ENCODE measurements around the gene LRRC8D.

Gene LRRC8D

DNA sequence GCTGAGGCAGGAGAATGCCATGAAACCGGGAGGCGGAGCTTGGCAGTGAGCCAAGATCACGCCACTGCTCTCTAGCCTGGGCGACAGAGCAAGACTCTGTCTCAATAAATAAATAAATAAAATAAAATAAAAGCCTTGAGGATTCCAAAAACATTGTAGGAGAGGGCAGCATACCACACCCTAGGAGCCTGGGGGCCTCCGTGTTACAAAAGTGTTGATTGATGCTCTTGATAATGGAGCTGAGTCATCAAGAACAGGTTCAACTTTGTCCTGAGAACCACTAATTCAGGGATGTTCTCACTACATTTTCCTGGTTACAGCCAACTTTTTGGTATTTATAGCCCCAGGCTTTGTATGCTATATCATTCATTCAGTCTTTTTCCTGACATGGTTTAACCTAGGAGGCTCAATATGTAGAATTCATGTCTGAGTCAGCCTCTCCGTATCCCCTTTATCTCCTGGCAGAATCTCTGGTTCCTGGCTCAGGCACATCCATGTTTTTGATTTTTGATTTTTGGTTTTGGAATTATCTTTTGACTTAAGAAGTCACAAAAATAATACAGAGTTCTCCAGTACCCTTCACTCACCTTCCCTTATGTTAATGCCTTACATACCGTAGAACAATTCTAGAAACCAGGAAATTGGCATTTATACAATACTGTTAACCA, 69.4 kb downstream of the LRRC8D start:
- no peak for DNase-seq
- no peaks in the 10 kb centered on the region for H3K36me3 ChIP-seq (ENCODE audit: control insufficient read depth, insufficient read depth, low read length)
- no peaks in the 10 kb centered on the region for H3K4me1 ChIP-seq (ENCODE audit: control insufficient read depth, insufficient read depth, low read length, poor library complexity, severe bottlenecking)
- no peak overlapping the region for H3K27ac ChIP-seq (ENCODE audit: insufficient read depth, low read length, poor library complexity, severe bottlenecking)
- H3K27me3 ChIP-seq (replicated peaks; ENCODE audit: control insufficient read depth, insufficient read depth, low read length, poor library complexity, severe bottlenecking) = no peaks in the 10 kb centered on the region
- no peak overlapping the region for H3K4me3 ChIP-seq (ENCODE audit: insufficient read depth, low read depth, low read length, poor library complexity, severe bottlenecking)
- H3K9me3 ChIP-seq (ENCODE audit: control insufficient read depth, low read length) = no peaks in the 10 kb centered on the region

DNA sequence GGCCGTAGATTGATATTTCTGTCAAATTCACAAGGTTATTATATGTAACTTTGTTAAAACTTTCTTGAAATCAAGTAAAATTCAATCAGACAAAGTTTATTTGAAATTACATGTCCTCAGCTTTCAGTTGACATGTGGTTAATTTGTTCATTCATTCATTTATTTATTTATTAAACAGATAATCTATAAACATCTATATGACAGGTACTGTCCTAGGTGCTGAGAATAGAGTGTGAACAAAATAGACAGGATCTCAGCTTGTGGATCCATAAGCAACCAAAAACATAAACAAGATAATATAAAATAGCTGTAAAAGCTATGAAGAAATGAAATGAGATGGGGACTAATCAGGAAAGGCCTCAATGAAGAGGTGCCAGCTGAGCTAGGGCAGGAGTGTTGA, 72.0 kb downstream of the LRRC8D start:
- no peak for DNase-seq
- Histone ChIP-seq H3K9me3 (ENCODE audit: control insufficient read depth, low read length) (no peaks in the 10 kb centered on the region), H3K4me3 (ENCODE audit: insufficient read depth, low read depth, low read length, poor library complexity, severe bottlenecking) (no peak overlapping the region), H3K27me3 (replicated peaks; ENCODE audit: control insufficient read depth, insufficient read depth, low read length, poor library complexity, severe bottlenecking) (no peaks in the 10 kb centered on the region), H3K36me3 (ENCODE audit: control insufficient read depth, insufficient read depth, low read length) (no peaks in the 10 kb centered on the region), H3K27ac (ENCODE audit: insufficient read depth, low read length, poor library complexity, severe bottlenecking) (no peak overlapping the region), H3K4me1 (ENCODE audit: control insufficient read depth, insufficient read depth, low read length, poor library complexity, severe bottlenecking) (no peaks in the 10 kb centered on the region)

DNA sequence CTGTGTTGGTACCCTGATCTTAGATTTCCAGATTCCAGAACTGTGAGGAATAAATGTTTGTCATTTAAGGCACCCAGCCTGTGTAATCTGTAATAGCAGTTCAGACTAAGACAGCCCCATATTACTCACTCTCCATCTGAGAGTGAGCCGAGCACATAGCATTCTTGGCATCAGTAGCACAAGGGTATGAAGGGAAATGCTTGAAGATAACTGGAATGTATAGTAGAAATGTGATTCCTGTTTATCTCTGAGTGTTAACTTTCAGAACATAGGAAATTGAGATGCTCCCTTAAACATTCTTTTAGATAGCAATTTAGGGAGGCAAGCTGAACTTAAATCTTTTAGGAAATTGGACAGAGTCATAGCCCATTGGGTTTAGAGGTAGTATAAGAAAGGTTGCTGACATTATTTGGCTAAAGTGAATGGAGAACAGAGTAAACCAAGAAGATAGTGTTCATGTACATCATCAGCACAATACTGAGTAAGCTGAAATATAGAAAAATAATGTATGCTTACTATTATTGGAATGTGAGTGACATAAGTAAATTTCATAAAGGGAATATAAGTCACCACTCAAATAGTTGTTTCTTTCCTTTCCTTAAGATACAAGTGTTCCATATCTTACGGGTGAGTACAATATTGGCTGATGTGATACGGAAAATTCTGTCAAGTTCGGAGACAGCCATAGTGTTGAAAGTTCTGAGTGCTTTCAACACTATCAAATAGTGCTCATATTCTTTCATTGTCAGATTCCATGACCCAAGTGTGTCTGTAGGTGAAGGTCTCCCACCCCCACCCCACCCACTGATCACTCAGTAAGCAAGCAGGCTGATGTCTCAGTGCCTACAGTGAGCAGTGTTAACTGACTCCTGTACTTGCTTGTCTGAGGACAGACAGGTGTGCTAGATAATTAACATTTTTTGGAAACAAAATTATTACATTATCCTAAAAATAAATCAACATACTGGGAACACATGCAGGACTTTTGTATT, 73.7 kb downstream of the LRRC8D start:
- no peaks in the 10 kb centered on the region for H3K27me3 ChIP-seq (replicated peaks; ENCODE audit: control insufficient read depth, insufficient read depth, low read length, poor library complexity, severe bottlenecking)
- H3K36me3 ChIP-seq (ENCODE audit: control insufficient read depth, insufficient read depth, low read length) = no peaks in the 10 kb centered on the region
- H3K4me1 ChIP-seq (ENCODE audit: control insufficient read depth, insufficient read depth, low read length, poor library complexity, severe bottlenecking) = no peaks in the 10 kb centered on the region
- DNase-seq = no peak
- no peaks in the 10 kb centered on the region for H3K9me3 ChIP-seq (ENCODE audit: control insufficient read depth, low read length)
- H3K27ac ChIP-seq (ENCODE audit: insufficient read depth, low read length, poor library complexity, severe bottlenecking) = no peak overlapping the region
- no peak overlapping the region for H3K4me3 ChIP-seq (ENCODE audit: insufficient read depth, low read depth, low read length, poor library complexity, severe bottlenecking)

DNA sequence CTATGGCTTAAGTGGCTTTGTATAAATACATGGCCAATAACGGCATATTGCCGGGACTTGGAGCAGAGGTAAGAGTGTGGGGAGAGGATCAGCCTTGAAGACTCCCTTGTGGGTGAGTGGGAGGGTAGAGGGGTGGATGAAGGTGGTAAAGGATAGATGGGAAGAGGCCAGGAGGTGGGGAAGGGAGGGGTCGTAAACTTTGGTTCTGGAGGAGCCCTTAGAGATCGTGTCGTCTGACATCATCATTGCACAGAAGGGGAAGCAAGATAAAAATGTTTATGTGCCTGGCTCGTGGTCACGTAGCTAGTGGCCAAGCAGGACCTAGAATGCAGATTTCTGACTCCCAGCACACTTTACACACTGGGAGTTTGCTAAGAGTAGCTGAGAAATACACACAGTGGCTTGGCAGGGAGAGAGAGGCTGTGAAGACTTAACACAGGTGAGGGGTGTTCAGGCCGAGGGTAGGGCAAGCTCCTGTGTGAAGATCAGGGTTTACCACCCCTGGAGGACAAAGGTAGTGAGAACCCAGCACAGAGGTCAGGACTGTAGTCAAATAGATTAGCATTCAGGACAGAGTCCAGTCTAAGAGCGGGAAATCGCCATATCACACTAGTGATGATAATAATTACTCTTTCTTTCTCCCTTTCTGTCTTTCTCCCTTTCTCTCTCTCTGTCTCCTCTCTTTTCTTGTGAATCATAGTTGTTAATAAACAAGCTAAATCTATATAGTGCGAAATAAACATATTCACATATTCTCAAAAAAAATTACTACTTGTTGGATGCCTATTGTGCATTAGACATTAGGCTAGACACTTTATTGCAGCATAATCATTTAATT, 75.5 kb downstream of the LRRC8D start:
- H3K4me1 ChIP-seq (ENCODE audit: control insufficient read depth, insufficient read depth, low read length, poor library complexity, severe bottlenecking) = no peaks in the 10 kb centered on the region
- H3K4me3 ChIP-seq (ENCODE audit: insufficient read depth, low read depth, low read length, poor library complexity, severe bottlenecking) = no peak overlapping the region
- no peaks in the 10 kb centered on the region for H3K36me3 ChIP-seq (ENCODE audit: control insufficient read depth, insufficient read depth, low read length)
- no peak overlapping the region for H3K27ac ChIP-seq (ENCODE audit: insufficient read depth, low read length, poor library complexity, severe bottlenecking)
- no peaks in the 10 kb centered on the region for H3K9me3 ChIP-seq (ENCODE audit: control insufficient read depth, low read length)
- no peaks in the 10 kb centered on the region for H3K27me3 ChIP-seq (replicated peaks; ENCODE audit: control insufficient read depth, insufficient read depth, low read length, poor library complexity, severe bottlenecking)
- DNase-seq = no peak

DNA sequence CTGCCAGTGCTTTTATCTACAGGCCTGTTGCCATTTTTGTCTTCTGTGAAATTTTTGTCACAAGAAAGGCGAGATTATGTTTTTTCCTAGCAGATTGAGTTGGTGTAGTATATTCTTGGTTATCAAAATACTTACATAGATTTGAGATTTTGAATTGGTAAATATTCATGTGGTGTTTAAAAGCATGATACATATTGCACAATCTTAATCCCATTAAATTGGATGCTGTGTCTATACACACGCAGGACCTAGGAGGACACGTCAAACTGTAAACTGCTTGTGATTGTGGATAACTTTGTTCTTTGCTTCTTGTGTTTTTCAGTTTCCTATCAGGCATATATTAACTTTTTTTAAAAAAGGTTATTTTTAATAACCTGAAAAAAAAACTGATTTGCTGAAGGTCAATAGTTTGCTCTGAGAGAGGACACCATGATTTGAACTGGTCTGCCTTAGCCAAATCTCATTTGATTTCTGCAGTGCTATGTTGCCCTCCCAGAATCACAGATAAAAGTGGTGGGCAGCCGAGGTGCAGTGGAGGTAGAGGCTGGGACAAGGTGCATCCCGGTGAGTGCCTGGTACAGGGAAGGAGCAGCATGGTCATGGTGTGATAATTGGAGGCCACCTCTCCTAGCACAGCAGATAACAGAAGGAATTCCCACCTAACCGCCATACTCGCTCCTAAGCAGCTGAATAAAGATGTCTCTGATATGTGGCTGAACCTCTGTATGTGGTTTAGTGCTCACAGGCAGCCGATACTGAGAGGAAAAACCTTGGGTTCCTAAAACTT, 76.7 kb downstream of the LRRC8D start:
- no peak for DNase-seq
- H3K4me1 ChIP-seq (ENCODE audit: control insufficient read depth, insufficient read depth, low read length, poor library complexity, severe bottlenecking) = no peaks in the 10 kb centered on the region
- H3K27me3 ChIP-seq (replicated peaks; ENCODE audit: control insufficient read depth, insufficient read depth, low read length, poor library complexity, severe bottlenecking) = no peaks in the 10 kb centered on the region
- no peak overlapping the region for H3K4me3 ChIP-seq (ENCODE audit: insufficient read depth, low read depth, low read length, poor library complexity, severe bottlenecking)
- H3K36me3 ChIP-seq (ENCODE audit: control insufficient read depth, insufficient read depth, low read length) = no peaks in the 10 kb centered on the region
- no peak overlapping the region for H3K27ac ChIP-seq (ENCODE audit: insufficient read depth, low read length, poor library complexity, severe bottlenecking)
- H3K9me3 ChIP-seq (ENCODE audit: control insufficient read depth, low read length) = no peaks in the 10 kb centered on the region

DNA sequence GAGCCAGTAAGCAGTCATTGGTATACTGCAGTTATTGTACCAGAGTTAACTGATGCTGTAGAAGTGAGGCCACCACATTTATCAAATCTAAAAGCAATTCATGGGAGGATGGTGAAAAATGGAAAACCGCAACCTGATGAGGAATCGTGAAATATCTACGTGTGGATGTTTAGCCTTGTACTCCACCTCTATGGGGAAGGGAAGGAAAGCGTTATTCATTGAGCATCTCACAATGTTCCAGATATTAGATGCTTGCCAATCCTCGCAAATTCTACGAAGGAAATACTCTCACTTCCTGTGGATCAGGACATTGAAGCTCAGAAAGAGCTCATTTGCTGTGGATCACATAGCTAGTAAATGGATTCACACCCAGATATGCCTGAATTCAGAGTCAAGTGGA, 77.3 kb downstream of the LRRC8D start:
- no peaks in the 10 kb centered on the region for H3K27me3 ChIP-seq (replicated peaks; ENCODE audit: control insufficient read depth, insufficient read depth, low read length, poor library complexity, severe bottlenecking)
- H3K27ac ChIP-seq (ENCODE audit: insufficient read depth, low read length, poor library complexity, severe bottlenecking) = no peak overlapping the region
- H3K36me3 ChIP-seq (ENCODE audit: control insufficient read depth, insufficient read depth, low read length) = no peaks in the 10 kb centered on the region
- H3K4me1 ChIP-seq (ENCODE audit: control insufficient read depth, insufficient read depth, low read length, poor library complexity, severe bottlenecking) = no peaks in the 10 kb centered on the region
- H3K9me3 ChIP-seq (ENCODE audit: control insufficient read depth, low read length) = no peaks in the 10 kb centered on the region
- no peak for DNase-seq
- H3K4me3 ChIP-seq (ENCODE audit: insufficient read depth, low read depth, low read length, poor library complexity, severe bottlenecking) = no peak overlapping the region

DNA sequence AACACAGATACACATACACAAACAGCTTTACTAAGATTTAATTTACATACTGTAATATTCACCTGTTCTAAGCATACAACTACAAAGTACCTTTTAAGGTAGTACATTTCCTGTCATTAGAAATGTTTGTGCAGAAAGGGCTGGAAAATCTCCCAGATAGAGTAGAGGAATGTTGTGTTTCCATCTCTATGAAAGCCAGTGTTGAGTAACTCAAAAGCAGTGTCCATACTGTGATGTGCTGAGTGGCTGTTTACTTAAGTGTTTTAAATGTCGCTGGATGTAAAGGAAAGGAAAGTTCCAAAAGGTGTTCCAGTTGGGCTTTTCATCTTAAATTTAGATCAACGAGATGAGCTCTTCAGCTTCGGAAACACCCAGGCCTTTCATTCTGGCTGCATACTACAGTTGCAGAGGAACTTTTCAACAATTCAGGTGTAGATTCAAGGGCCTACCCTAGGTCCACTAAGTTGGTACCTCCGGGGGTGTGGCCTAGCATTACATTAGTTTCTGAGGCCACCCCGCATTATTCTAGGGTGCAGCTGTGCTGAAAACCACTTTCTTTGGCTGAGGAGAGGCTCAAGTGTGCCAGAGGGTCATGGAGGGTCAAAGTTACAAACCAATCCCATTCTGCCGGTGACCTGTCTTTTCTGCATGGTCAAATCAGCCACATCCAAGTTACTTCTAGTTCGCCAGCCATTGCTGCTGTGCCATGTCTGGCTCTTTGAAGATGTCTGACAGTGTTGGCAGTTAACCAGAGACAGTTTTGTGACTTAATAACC, 78.1 kb downstream of the LRRC8D start:
- H3K9me3 ChIP-seq (ENCODE audit: control insufficient read depth, low read length) = no peaks in the 10 kb centered on the region
- no peak overlapping the region for H3K27ac ChIP-seq (ENCODE audit: insufficient read depth, low read length, poor library complexity, severe bottlenecking)
- H3K36me3 ChIP-seq (ENCODE audit: control insufficient read depth, insufficient read depth, low read length) = no peaks in the 10 kb centered on the region
- no peaks in the 10 kb centered on the region for H3K27me3 ChIP-seq (replicated peaks; ENCODE audit: control insufficient read depth, insufficient read depth, low read length, poor library complexity, severe bottlenecking)
- DNase-seq = no peak
- no peaks in the 10 kb centered on the region for H3K4me1 ChIP-seq (ENCODE audit: control insufficient read depth, insufficient read depth, low read length, poor library complexity, severe bottlenecking)
- H3K4me3 ChIP-seq (ENCODE audit: insufficient read depth, low read depth, low read length, poor library complexity, severe bottlenecking) = no peak overlapping the region

DNA sequence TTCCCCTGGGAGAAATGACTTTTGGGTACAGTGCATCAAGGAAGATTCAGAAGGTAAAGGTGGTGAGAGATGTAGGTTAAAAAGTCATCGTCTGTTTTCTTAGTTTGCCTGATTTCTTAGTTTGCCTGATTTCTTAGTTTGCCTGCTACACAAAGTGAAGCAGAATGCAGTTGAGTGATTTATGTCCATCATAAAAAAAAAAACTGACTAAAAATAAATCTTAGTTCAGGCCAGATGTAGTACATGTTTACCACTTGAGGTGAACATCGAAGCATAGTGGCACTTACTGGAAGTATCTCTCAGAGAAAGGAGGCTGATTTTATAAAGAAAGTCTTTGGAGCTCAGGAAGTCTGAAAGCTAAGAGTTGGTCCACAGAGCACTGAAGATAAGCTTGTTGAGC, 79.5 kb downstream of the LRRC8D start:
- Histone ChIP-seq H3K27ac (ENCODE audit: insufficient read depth, low read length, poor library complexity, severe bottlenecking) (no peak overlapping the region), H3K4me3 (ENCODE audit: insufficient read depth, low read depth, low read length, poor library complexity, severe bottlenecking) (no peak overlapping the region), H3K9me3 (ENCODE audit: control insufficient read depth, low read length) (no peaks in the 10 kb centered on the region), H3K36me3 (ENCODE audit: control insufficient read depth, insufficient read depth, low read length) (no peaks in the 10 kb centered on the region), H3K27me3 (replicated peaks; ENCODE audit: control insufficient read depth, insufficient read depth, low read length, poor library complexity, severe bottlenecking) (no peaks in the 10 kb centered on the region), H3K4me1 (ENCODE audit: control insufficient read depth, insufficient read depth, low read length, poor library complexity, severe bottlenecking) (no peaks in the 10 kb centered on the region)
- no peak for DNase-seq

Data from effector memory CD4-positive, alpha-beta T cell (primary cell).